Heart left ventricle (tissue), 16 donors: ENCODE results near the gene KLRF2. TPM values are rescaled to one million over a fixed set of nuclear protein-coding genes. Genes with fewer than 3 reads are reported as not detected.

ENCODE experiments used
- ATAC-seq, 4 donors: fragments of 200-7000 bp; cut with Tn5 transposase; one replicate each; pipeline ENCODE4 v1.9.1; 2020 to 2022; ENCODE audit warnings: moderate library complexity in 4 of 4, mild to moderate bottlenecking in 3 of 4, moderate number of reproducible peaks in 1 of 4
- DNase-seq, 5 donors: peaks; one replicate each; pipeline ENCODE4 v3.0.0-alpha.2; 2020
- H3K27ac ChIP-seq, 12 donors: fragments of 200-600 bp; sonication (generic) in 4 of 12; one replicate each; pipeline versions ENCODE4 v1.5.0 to v1.8.0; 2016 to 2022; ENCODE audit warnings: mild to moderate bottlenecking in 2 of 12
- H3K27me3 ChIP-seq, 9 donors: fragments of 200-600 bp; sonication (generic) in 2 of 9; one replicate each; pipeline versions ENCODE4 v1.5.1 to v1.8.0; 2016 to 2022; ENCODE audit warnings: mild to moderate bottlenecking in 3 of 9
- H3K36me3 ChIP-seq, 9 donors: fragments of 200-600 bp; sonication (generic) in 2 of 9; one replicate each; pipeline versions ENCODE4 v1.5.0 to v1.8.0; 2018 to 2022; ENCODE audit warnings: mild to moderate bottlenecking in 2 of 9
- H3K4me1 ChIP-seq, 12 donors: fragments of 200-600 bp; sonication (generic) in 4 of 12; one replicate each; pipeline versions ENCODE4 v1.5.0 to v1.8.0; 2016 to 2022; ENCODE audit warnings: mild to moderate bottlenecking in 3 of 12
- H3K4me3 ChIP-seq, 12 donors: fragments of 200-600 bp; sonication (generic) in 4 of 12; one replicate each; pipeline versions ENCODE4 v1.5.0 to v1.8.0; 2017 to 2022; ENCODE audit warnings: mild to moderate bottlenecking in 9 of 12, moderate library complexity in 4 of 12
- H3K9me3 ChIP-seq, 12 donors: fragments of 200-600 bp; sonication (generic) in 4 of 12; one replicate each; pipeline versions ENCODE4 v1.5.0 to v1.8.0; 2016 to 2022; ENCODE audit warnings: mild to moderate bottlenecking in 1 of 12
- POLR2A ChIP-seq, 2 donors: fragments of 450-650 bp; IDR thresholded peaks; one replicate each; pipeline ENCODE4 v1.6.1; 2017; ENCODE audit warnings: antibody characterized with exemption in 2 of 2, mild to moderate bottlenecking in 2 of 2, moderate library complexity in 2 of 2
- WGBS, 4 donors: extraction: QIAGEN DNeasy Blood & Tissue Kit in 2 of 4; methylation state at CpG; one replicate each; pipeline versions ENCODE4 v1.1.5 to v1.1.7; 2013 to 2018; 5-methylcytosine and 5-hydroxymethylcytosine counted together
- intact Hi-C, 10 donors: fragments of 100-400 bp; cut with DNase I; formaldehyde crosslinking; loops; one replicate each; pipeline versions ENCODE4 v1.11.1 to v1.14.2; 2022
- polyA plus RNA-seq, 2 donors: library from polyadenylated mRNA; stranded (reverse); fragments of 200-250 nt; gene quantifications; one replicate each; pipeline ENCODE4 v1.2.3, GENCODE V29; 2013
- total RNA-seq, 9 donors: library from RNA; depleted of rRNA in 2 of 9; stranded (reverse); fragments of >200 nt in 2 of 9; fragmentation: NEBNext Ultra II Directional in 3 of 9; extraction: Animal tissue kit (Norgen Biotek cat#: 25700) in 3 of 9; gene quantifications; one replicate each; pipeline versions ENCODE4 v1.1.0 to v1.2.4, GENCODE V29; 2016 to 2023
- TF ChIP-seq, protein P1 (sequence below), 12 donors: fragments of 200-600 bp; sonication (generic) in 4 of 12; IDR thresholded peaks; one replicate each; pipeline versions ENCODE4 v1.5.0 to v1.8.0; 2018 to 2022; ENCODE audit warnings: antibody characterized with exemption in 12 of 12, mild to moderate bottlenecking in 5 of 12
- donor health status: ischemic (EF 13 %, LVEDD 7.1; RV severe dilation, severe dysfunction).
- donor health status: healthy with polysubstance abuse.
- donor health status: DM: no; HTN: yes; CAD: no.
- donor health status: DM: no; HTN: no; CAD: no.
- donor health status: ischemic (EF 25% LVEDD 6.9; RV normal size, moderate dysfunction).
- donor health status: ischemic (EF 25% LVEDD 5.7; RV mildly dilated, moderate dysfunction).
- donor health status: healthy.
- donor health status: DM: yes; HTN: yes; CAD: no.
- donor health status: ischemic (EF 35%, LVEDD 5.7; RV mildly dilated, moderate dysfunction).
- donor health status: nonischemic (EF 11% LVEDD 7.7; RV severe dilation, severe dysfunction).
- donor health status: DM: yes; HTN: yes; CAD: no.
- donor health status: PGD.
- donor health status: ischemic (EF 29% LVEDD 5.4; RV normal size, mild dysfunction).
- donor health status: nonischemic (EF 23%, LVEDD 6.1; RV moderate dilation, normal function).

Gene KLRF2
- total and polyA plus RNA-seq, 11 donors, result not detected

DNA sequence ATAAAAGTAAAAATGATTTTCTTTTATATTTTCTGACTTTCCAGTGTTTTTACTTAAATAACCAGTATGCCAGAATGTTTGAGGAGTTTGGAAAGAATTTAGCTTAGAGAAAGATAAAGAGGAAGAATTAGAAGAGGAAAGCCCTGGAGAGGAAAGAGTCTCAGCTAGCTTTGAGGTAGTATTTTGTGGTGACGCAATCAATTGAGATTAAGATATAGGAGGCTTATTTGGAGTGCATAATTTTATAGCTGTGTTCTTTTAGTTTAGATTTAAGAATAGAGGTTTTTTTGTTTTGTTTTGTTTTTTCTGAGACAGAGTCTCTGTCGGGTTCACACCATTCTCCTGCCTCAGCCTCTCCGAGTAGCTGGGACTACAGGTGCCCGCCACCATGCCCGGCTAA is 30.2 kb upstream of the KLRF2 start:
- Histone ChIP-seq H3K9me3 (peaks cover 0 to 34% (median 12%) of the 10 kb centered on the region in 12 donors), H3K27me3 (no peaks in the 10 kb centered on the region), H3K4me3 (no peak overlapping the region), H3K4me1 (no peaks in the 10 kb centered on the region), H3K36me3 (peaks cover 0 to 45% (median 25%) of the 10 kb centered on the region in 9 donors), H3K27ac (no peak overlapping the region)
- no peak for ATAC-seq
- DNase-seq, result no peak
- no peak for TF ChIP-seq POLR2A (IDR thresholded peaks at IDR 0.05)
- TF ChIP-seq, protein P1, sequence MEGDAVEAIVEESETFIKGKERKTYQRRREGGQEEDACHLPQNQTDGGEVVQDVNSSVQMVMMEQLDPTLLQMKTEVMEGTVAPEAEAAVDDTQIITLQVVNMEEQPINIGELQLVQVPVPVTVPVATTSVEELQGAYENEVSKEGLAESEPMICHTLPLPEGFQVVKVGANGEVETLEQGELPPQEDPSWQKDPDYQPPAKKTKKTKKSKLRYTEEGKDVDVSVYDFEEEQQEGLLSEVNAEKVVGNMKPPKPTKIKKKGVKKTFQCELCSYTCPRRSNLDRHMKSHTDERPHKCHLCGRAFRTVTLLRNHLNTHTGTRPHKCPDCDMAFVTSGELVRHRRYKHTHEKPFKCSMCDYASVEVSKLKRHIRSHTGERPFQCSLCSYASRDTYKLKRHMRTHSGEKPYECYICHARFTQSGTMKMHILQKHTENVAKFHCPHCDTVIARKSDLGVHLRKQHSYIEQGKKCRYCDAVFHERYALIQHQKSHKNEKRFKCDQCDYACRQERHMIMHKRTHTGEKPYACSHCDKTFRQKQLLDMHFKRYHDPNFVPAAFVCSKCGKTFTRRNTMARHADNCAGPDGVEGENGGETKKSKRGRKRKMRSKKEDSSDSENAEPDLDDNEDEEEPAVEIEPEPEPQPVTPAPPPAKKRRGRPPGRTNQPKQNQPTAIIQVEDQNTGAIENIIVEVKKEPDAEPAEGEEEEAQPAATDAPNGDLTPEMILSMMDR (IDR thresholded peaks at IDR 0.05), result no peak
- 94 to 95% (median 95%) methylated on average over 5 of the region's 5 CpGs for WGBS, 4 donors
- intact Hi-C loops, result no loop called here

DNA sequence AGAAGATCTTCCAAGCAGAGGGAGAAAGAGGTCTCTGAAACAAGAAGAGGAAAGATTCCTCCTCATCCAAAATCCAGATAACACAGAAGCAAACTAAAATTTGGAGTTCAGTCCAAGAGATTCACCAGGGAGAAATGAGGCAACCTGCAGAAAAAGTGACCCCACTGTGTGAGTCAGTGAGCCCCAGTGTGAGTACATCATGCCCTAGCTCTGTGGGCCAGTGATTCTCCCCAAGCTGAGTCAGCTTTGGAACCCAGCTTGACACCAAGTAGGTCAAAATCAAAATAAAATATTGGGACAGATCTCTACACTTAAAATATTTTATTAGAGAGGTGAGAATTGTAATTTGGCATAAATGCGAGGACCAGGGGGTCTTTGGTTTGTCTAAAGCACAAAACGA is 29.4 kb upstream of the KLRF2 start:
- Histone ChIP-seq H3K4me3 (no peak overlapping the region), H3K4me1 (peaks cover 0 to 7% (median 0%) of the 10 kb centered on the region in 12 donors), H3K36me3 (peaks cover 0 to 54% (median 34%) of the 10 kb centered on the region in 9 donors), H3K27ac (no peak overlapping the region), H3K27me3 (no peaks in the 10 kb centered on the region), H3K9me3 (peaks cover 0 to 26% (median 10%) of the 10 kb centered on the region in 12 donors)
- no peak for ATAC-seq
- intact Hi-C loops, result no loop called here
- TF ChIP-seq, protein P1 (IDR thresholded peaks at IDR 0.05), result no peak
- TF ChIP-seq POLR2A (IDR thresholded peaks at IDR 0.05), result no peak
- DNase-seq, result no peak
- WGBS, 4 donors, result 87 to 94% (median 90%) methylated on average over 2 of the region's 2 CpGs

DNA sequence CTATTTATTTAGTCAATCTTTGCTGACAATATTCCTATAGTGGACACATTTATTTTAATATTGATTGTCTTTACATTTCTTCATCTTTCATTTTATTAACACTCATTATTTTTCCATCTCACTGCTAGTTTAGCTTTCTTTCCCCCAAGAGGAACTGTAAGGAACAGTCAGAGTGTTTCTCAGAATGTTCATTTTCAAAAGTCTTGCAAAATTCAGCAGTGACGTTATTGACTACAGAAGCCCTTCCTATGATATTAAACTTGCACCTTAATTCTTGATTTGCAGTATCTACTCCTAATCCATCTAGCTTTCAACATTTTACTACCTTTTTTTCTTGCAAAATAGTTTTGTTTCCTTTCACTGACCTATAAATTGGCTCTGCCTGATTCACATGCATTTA is 25.1 kb upstream of the KLRF2 start:
- Histone ChIP-seq H3K27me3 (no peaks in the 10 kb centered on the region), H3K4me3 (no peak overlapping the region), H3K4me1 (peaks cover 0 to 35% (median 0%) of the 10 kb centered on the region in 12 donors), H3K27ac (peak overlapping the region in 1 of 12 donors; percentile 67), H3K36me3 (peaks cover 0 to 60% (median 38%) of the 10 kb centered on the region in 9 donors), H3K9me3 (no peaks in the 10 kb centered on the region)
- intact Hi-C loops, result no loop called here
- WGBS, 4 donors, result 83 to 95% (median 86%) methylated on average over 1 of the region's 1 CpG
- no peak for ATAC-seq
- DNase-seq, result no peak
- TF ChIP-seq, protein P1 (IDR thresholded peaks at IDR 0.05), result no peak
- no peak for TF ChIP-seq POLR2A (IDR thresholded peaks at IDR 0.05)

DNA sequence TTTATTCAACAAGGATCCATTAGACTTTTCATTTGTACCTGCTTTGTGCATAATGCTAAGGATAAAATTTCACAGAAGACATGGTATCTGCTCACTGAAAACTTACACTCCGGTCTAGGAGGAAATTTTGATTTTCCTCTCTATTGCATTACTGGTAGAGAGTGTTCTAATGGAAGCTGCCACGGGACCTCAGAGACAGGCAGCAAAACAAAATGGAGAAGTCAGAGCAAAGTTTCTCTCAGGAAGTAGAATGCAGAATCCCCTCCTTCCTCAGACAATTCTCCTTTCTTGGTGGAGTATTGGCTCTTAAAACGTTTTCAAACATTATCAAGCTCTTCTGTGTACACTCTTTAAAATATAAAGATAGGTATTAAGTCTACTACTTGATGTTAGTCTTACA is 24.4 kb upstream of the KLRF2 start:
- 60 to 67% (median 64%) methylated on average over 3 of the region's 3 CpGs for WGBS, 4 donors
- H3K4me3 ChIP-seq, result no peak overlapping the region

More for the DNA sequence above, 24.4 kb upstream of the KLRF2 start:
- H3K27me3 ChIP-seq, result no peaks in the 10 kb centered on the region
- intact Hi-C loops, result no loop called here
- TF ChIP-seq POLR2A (IDR thresholded peaks at IDR 0.05), result no peak
- TF ChIP-seq, protein P1 (IDR thresholded peaks at IDR 0.05), result no peak
- peaks cover 0 to 39% (median 0%) of the 10 kb centered on the region in 12 donors for H3K4me1 ChIP-seq
- no peak for ATAC-seq
- H3K27ac ChIP-seq, result peak overlapping the region in 1 of 12 donors; percentile 67
- DNase-seq, result no peak
- peaks cover 0 to 56% (median 38%) of the 10 kb centered on the region in 9 donors for H3K36me3 ChIP-seq
- H3K9me3 ChIP-seq, result no peaks in the 10 kb centered on the region
